ENCODE data around the gene EPC1. TPM values are rescaled to one million over a fixed set of nuclear protein-coding genes. Genes with fewer than 3 reads are reported as not detected.

EPC1 gene
- total and polyA plus RNA-seq, 9 donors, result 31.8 to 52.9 (median 41.1) TPM

GRCh38 chr10:32379950-32380551, 33.1 kb upstream of the EPC1 start:
- peaks cover 1% of the 10 kb centered on the region for H3K4me1 ChIP-seq (ENCODE audit: insufficient read depth)
- no peaks in the 10 kb centered on the region for H3K27me3 ChIP-seq
- intact Hi-C loops (cut with DNase I), result loop anchor here in 2 of 4 donors (5.0 to 10.0 kb wide), 2 partner anchors 65 to 67 kb away; partner anchors contain the start of gene CCDC7 (in 2 of the 2)
- no peak for TF ChIP-seq POLR2A (IDR thresholded peaks at IDR 0.05)
- TF ChIP-seq EP300 (IDR thresholded peaks at IDR 0.05), result no peak
- TF ChIP-seq CTCF (IDR thresholded peaks at IDR 0.05), result no peak
- H3K9me3 ChIP-seq, result no peaks in the 10 kb centered on the region
- H3K36me3 ChIP-seq, result no peaks in the 10 kb centered on the region
- DNase-seq, result no peak
- peak overlapping the region in 1 of 2 donors; percentile 43 for H3K27ac ChIP-seq
- 43 to 57% (median 45%) methylated on average over 7 of the region's 7 CpGs for WGBS, 3 donors
- H3K4me3 ChIP-seq, result no peak overlapping the region

GRCh38 chr10:32379318-32379949, 32.5 kb upstream of the EPC1 start:
- intact Hi-C loops (cut with DNase I), result loop anchor here in 1 of 4 donors (5.0 kb wide), 1 partner anchor 68 kb away; the partner anchor contains the start of gene CCDC7
- WGBS, 3 donors, result 15 to 19% (median 18%) methylated on average over 10 of the region's 10 CpGs

GRCh38 chr10:32378363-32379317, 31.7 kb upstream of the EPC1 start:
- 0 to 1% (median 0%) methylated on average over 19 of the region's 19 CpGs for WGBS, 3 donors
- Histone ChIP-seq H3K27me3 (no peaks in the 10 kb centered on the region), H3K36me3 (no peaks in the 10 kb centered on the region), H3K4me1 (ENCODE audit: insufficient read depth) (peaks cover 1% of the 10 kb centered on the region), H3K9me3 (no peaks in the 10 kb centered on the region), H3K27ac (peak overlapping the region; percentile 24 to 43), H3K4me3 (peak overlapping the region; percentile 73)
- TF ChIP-seq CTCF (IDR thresholded peaks at IDR 0.05) (no peak), EP300 (IDR thresholded peaks at IDR 0.05) (no peak), POLR2A (IDR thresholded peaks at IDR 0.05) (no peak)
- peak; percentile 82 to 90 (median 89) for DNase-seq
- intact Hi-C loops (cut with DNase I), result loop anchor here in 1 of 4 donors (5.0 kb wide), 1 partner anchor 69 kb away; the partner anchor contains the start of gene CCDC7

More at GRCh38 chr10:32379318-32379949, 32.5 kb upstream of the EPC1 start:
- Histone ChIP-seq H3K4me1 (ENCODE audit: insufficient read depth) (peaks cover 1% of the 10 kb centered on the region), H3K36me3 (no peaks in the 10 kb centered on the region), H3K9me3 (no peaks in the 10 kb centered on the region), H3K27ac (peak overlapping the region in 1 of 2 donors; percentile 43), H3K4me3 (peak overlapping the region; percentile 73), H3K27me3 (no peaks in the 10 kb centered on the region)
- no peak for TF ChIP-seq EP300 (IDR thresholded peaks at IDR 0.05)
- TF ChIP-seq POLR2A (IDR thresholded peaks at IDR 0.05), result no peak
- no peak for TF ChIP-seq CTCF (IDR thresholded peaks at IDR 0.05)
- no peak for DNase-seq

Measured in ovary (tissue), 9 donors.